H1 (cell line): ENCODE data around the gene ECEL1. TPM values are rescaled to one million over a fixed set of nuclear protein-coding genes. Genes with fewer than 3 reads are reported as not detected.

Experiments used
- CBX5 ChIP-seq: fragments of 300-800, 300-1000 bp; sonication (generic); IDR thresholded peaks from 2 replicates; pipeline ENCODE4 v1.7.1; 2016; ENCODE audit warnings: antibody characterized with exemption, low read length, low read depth
- CTBP2 ChIP-seq: IDR thresholded peaks from 2 replicates; pipeline ENCODE4 v1.7.0; 2011; ENCODE audit warnings: borderline replicate concordance, mild to moderate bottlenecking, moderate library complexity, mixed read lengths, low read length; ENCODE audit not compliant: insufficient read depth, insufficient read length
- EZH2 ChIP-seq: fragments of 200-600 bp; sonication (generic); IDR thresholded peaks from 2 replicates; pipeline ENCODE4 v1.7.1; 2012; ENCODE audit warnings: low read depth, mild to moderate bottlenecking, moderate library complexity, low read length, inconsistent platforms; ENCODE audit not compliant: severe bottlenecking
- MAFK ChIP-seq: IDR thresholded peaks from 2 replicates; pipeline ENCODE4 v1.6.1; 2012; ENCODE audit warnings: low read depth, mild to moderate bottlenecking, improper control_type of control experiment, low read length
- RFX5 ChIP-seq: IDR thresholded peaks from 2 replicates; pipeline ENCODE4 v1.6.1; 2011; ENCODE audit warnings: low read depth, low read length, improper control_type of control experiment, borderline replicate concordance
- SP4 ChIP-seq: IDR thresholded peaks from 2 replicates; pipeline ENCODE4 v1.6.1; 2012; ENCODE audit warnings: low read length, inconsistent platforms
- SUZ12 ChIP-seq: fragments of 200-600 bp; sonication (generic); IDR thresholded peaks from 2 replicates; pipeline ENCODE4 v1.6.1; 2012; ENCODE audit warnings: mild to moderate bottlenecking, inconsistent platforms, low read length, moderate library complexity, mixed read lengths
- polyA plus RNA-seq, 7 experiments: library from polyadenylated mRNA; depleted of rRNA in 3 of 7; stranded (reverse) in 5 of 7; unstranded in 2 of 7; fragments of >200 nt in 5 of 7; fragments of 200-250 nt in 2 of 7; gene quantifications; 1 replicate in 5 of 7; 2 replicates in 1 of 7; 4 replicates in 1 of 7; pipeline versions ENCODE4 v1.2.1 to v1.2.3, GENCODE V29; 2011 to 2013; ENCODE audit warnings: missing spikeins in 2 of 7, mixed read lengths in 2 of 7
- total RNA-seq: library from RNA; stranded (reverse); fragmentation: NEBNext Ultra II Directional; extraction: Animal tissue kit (Norgen Biotek cat#: 25700); gene quantifications from 2 replicates; pipeline ENCODE4 v1.2.1, GENCODE V29; 2021

ECEL1 gene
- total and polyA plus RNA-seq, 2 of the 8 experiments (the other 6 are each of a cell fraction or from before 2014, with no cell fraction given), result 7.7 to 20.2 TPM

DNA sequence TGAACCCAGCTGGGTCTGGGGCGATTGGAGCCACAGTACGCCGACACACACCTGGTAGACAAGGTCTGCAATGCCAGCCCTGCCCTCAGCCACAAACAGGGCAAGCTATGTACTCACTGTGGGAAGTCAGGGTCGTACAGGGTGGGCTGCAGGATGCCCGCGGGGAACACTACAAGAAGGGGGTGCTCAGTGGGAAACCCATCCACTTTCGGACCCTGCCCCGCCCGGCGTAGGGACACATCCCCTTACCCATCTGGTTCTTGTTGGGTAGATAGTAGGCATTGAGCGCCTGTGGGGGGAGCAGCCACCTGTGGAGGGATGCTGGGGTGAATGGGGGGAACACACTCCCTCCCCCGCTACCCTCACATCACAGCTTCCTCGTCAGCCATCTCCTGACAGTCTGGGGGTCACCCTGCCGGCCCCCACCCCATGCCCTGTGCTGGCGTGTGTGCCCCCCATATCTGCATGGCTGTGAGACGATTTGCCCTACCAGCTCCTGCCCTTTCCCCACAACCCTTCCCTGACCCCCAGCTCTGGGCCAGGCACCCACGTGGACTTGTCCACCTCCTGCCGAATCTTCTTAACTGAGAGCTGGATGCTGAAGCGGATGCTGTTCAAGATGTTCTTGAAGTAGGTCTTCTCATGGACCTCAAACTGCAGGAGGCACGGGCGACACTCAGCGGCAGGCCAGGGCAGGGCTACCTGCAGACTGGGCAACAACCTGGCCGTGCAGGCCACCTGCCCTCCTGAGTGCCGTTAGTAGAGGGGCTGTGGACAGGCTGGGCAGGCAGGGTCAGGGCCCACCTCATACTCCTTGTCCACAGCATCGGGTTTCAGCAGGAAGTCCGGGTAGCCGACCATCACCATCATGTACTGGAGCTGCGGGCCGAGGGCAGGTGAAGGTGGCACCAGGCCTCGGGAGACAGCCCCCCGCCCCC, 5.1 kb downstream of the ECEL1 start (continued):
- TF ChIP-seq CBX5 (no peak), MAFK (no peak), SP4 (no peak), EZH2 (no peak), CTBP2 (no peak), SUZ12 (no peak), RFX5 (no peak)
